Measurements from ENCODE around the gene FBXL15.
A peak's percentile ranks its signal among the peaks of the same experiment; 100 is the strongest.

Gene FBXL15

GRCh38 chr10:102382871-102383270 is 37.8 kb upstream of the FBXL15 start:
- no peak for TF ChIP-seq CTCF (IDR thresholded peaks at IDR 0.05; ENCODE audit: low read depth, low read length, missing control alignments)
- no peak overlapping the region for H3K4me3 ChIP-seq (ENCODE audit: low read depth, low read length)
- DNase-seq (ENCODE audit: low read depth) = no peak

- DNase-seq (ENCODE audit: low read depth) = no peak
- TF ChIP-seq CTCF (IDR thresholded peaks at IDR 0.05; ENCODE audit: low read depth, low read length, missing control alignments) = peak; percentile 52
- H3K4me3 ChIP-seq (ENCODE audit: low read depth, low read length) = no peak overlapping the region
Measured at GRCh38 chr10:102384053-102384452, 36.6 kb upstream of the FBXL15 start.

- DNase-seq (ENCODE audit: low read depth) = no peak
- TF ChIP-seq CTCF (IDR thresholded peaks at IDR 0.05; ENCODE audit: low read depth, low read length, missing control alignments) = no peak
- no peak overlapping the region for H3K4me3 ChIP-seq (ENCODE audit: low read depth, low read length)
Measured at GRCh38 chr10:102384606-102385429, 35.8 kb upstream of the FBXL15 start.

- no peak for DNase-seq (ENCODE audit: low read depth)
- no peak for TF ChIP-seq CTCF (IDR thresholded peaks at IDR 0.05; ENCODE audit: low read depth, low read length, missing control alignments)
- no peak overlapping the region for H3K4me3 ChIP-seq (ENCODE audit: low read depth, low read length)
Measured at GRCh38 chr10:102389894-102390293, 30.7 kb upstream of the FBXL15 start.

GRCh38 chr10:102392306-102392705 is 28.3 kb upstream of the FBXL15 start:
- no peak for TF ChIP-seq CTCF (IDR thresholded peaks at IDR 0.05; ENCODE audit: low read depth, low read length, missing control alignments)
- H3K4me3 ChIP-seq (ENCODE audit: low read depth, low read length) = no peak overlapping the region

GRCh38 chr10:102393411-102394078 is 27.1 kb upstream of the FBXL15 start:
- no peak for DNase-seq (ENCODE audit: low read depth)
- TF ChIP-seq CTCF (IDR thresholded peaks at IDR 0.05; ENCODE audit: low read depth, low read length, missing control alignments) = peak; percentile 86

More at GRCh38 chr10:102392306-102392705, 28.3 kb upstream of the FBXL15 start:
- no peak for DNase-seq (ENCODE audit: low read depth)

More at GRCh38 chr10:102393411-102394078, 27.1 kb upstream of the FBXL15 start:
- peak overlapping the region; percentile 70 for H3K4me3 ChIP-seq (ENCODE audit: low read depth, low read length)

Data from GM12864 (cell line).